Spleen (tissue), 11 donors: ENCODE data around the gene CDK7. TPM values are rescaled to one million over a fixed set of nuclear protein-coding genes. Genes with fewer than 3 reads are reported as not detected.

Experiments used
- DNase-seq: peaks from one replicate; pipeline ENCODE4 v3.0.0-alpha.2; 2020
- H3K27ac ChIP-seq, 8 donors: fragments of 200-600 bp; sonication (generic) in 7 of 8; 1 replicate in 4 of 8; 2 replicates in 4 of 8; pipeline versions ENCODE4 v1.5.0 to v1.8.0; 2016 to 2021; ENCODE audit warnings: inconsistent platforms in 4 of 8, mild to moderate bottlenecking in 4 of 8, moderate library complexity in 1 of 8
- H3K27me3 ChIP-seq, 7 donors: fragments of 200-600 bp; sonication (generic) in 6 of 7; replicated peaks in 1 of 7; 1 replicate in 4 of 7; 2 replicates in 3 of 7; pipeline versions ENCODE4 v1.5.0 to v1.8.0; 2016 to 2021; ENCODE audit warnings: inconsistent platforms in 3 of 7, mild to moderate bottlenecking in 1 of 7
- H3K36me3 ChIP-seq, 6 donors: fragments of 200-600 bp; sonication (generic) in 5 of 6; 1 replicate in 4 of 6; 2 replicates in 2 of 6; pipeline versions ENCODE4 v1.5.0 to v1.8.0; 2016 to 2021; ENCODE audit warnings: inconsistent platforms in 2 of 6
- H3K4me1 ChIP-seq, 6 donors: fragments of 200-600 bp; sonication (generic) in 5 of 6; 1 replicate in 3 of 6; 2 replicates in 3 of 6; pipeline versions ENCODE4 v1.5.0 to v1.8.0; 2016 to 2021; ENCODE audit warnings: inconsistent platforms in 3 of 6
- H3K4me3 ChIP-seq, 8 donors: fragments of 200-600 bp; sonication (generic) in 7 of 8; 1 replicate in 4 of 8; 2 replicates in 4 of 8; pipeline versions ENCODE4 v1.5.0 to v1.8.0; 2016 to 2021; ENCODE audit warnings: inconsistent platforms in 4 of 8, mild to moderate bottlenecking in 4 of 8, moderate library complexity in 2 of 8
- H3K9me3 ChIP-seq, 8 donors: fragments of 200-600 bp; sonication (generic) in 7 of 8; 1 replicate in 4 of 8; 2 replicates in 4 of 8; pipeline versions ENCODE4 v1.5.0 to v1.8.0; 2016 to 2021; ENCODE audit warnings: inconsistent platforms in 4 of 8
- POLR2A ChIP-seq, 3 donors: fragments of 450-650 bp; IDR thresholded peaks; one replicate each; pipeline ENCODE4 v1.5.1; 2017; ENCODE audit warnings: antibody characterized with exemption in 3 of 3, mild to moderate bottlenecking in 1 of 3
- POLR2AphosphoS5 ChIP-seq, 3 donors: sonication (generic); formaldehyde crosslinking; IDR thresholded peaks; one replicate each; pipeline ENCODE4 v1.5.1; 2017; ENCODE audit warnings: antibody characterized with exemption in 3 of 3
- WGBS, 5 donors: extraction: QIAGEN DNeasy Blood & Tissue Kit in 3 of 5; methylation state at CpG; one replicate each; pipeline versions ENCODE4 v1.1.5 to v1.1.7; 2013 to 2018; 5-methylcytosine and 5-hydroxymethylcytosine counted together
- intact Hi-C: fragments of 100-400 bp; cut with DNase I; formaldehyde crosslinking; loops from one replicate; pipeline ENCODE4 v1.15.0; 2023; ENCODE audit warnings: low total_unique reads
- polyA plus RNA-seq, 3 donors: library from polyadenylated mRNA; stranded (reverse); fragments of 200-250 nt; gene quantifications; one replicate each; pipeline ENCODE4 v1.2.1, GENCODE V29; 2013
- total RNA-seq, 7 donors: library from RNA; depleted of rRNA in 3 of 7; stranded (reverse); fragments of >200 nt in 3 of 7; fragmentation: NEBNext Ultra II Directional in 4 of 7; extraction: Animal tissue kit (Norgen Biotek cat#: 25700) in 4 of 7; gene quantifications; one replicate each; pipeline versions ENCODE4 v1.1.0 to v1.2.1, GENCODE V29; 2016 to 2021
- TF ChIP-seq, protein P1 (sequence below), 11 experiments: fragments of 200-600 bp in 7 of 11; fragments of 450-650 bp in 4 of 11; sonication (generic) in 4 of 11; IDR thresholded peaks in 8 of 11; conservative IDR thresholded peaks in 3 of 11; 1 replicate in 7 of 11; 2 replicates in 4 of 11; pipeline versions ENCODE4 v1.4.0 to v1.8.0; 2016 to 2021; ENCODE audit warnings: antibody characterized with exemption in 11 of 11, inconsistent platforms in 4 of 11, mild to moderate bottlenecking in 1 of 11
- donor health status: healthy with polysubstance abuse.
- donor health status: DM: no; HTN: no; CAD: no; lungs with moderate emphysema.
- donor health status: DM: no; HTN: no; CAD: no.
- donor health status: Bipolar disorder and iron deficiency.
- donor health status: healthy.
- donor health status: DM: no; HTN: no; CAD: no.
- donor health status: DM: yes; HTN: yes; CAD: no.

Gene CDK7
- total and polyA plus RNA-seq, 10 donors = 12.9 to 21.9 (median 17.9) TPM

DNA sequence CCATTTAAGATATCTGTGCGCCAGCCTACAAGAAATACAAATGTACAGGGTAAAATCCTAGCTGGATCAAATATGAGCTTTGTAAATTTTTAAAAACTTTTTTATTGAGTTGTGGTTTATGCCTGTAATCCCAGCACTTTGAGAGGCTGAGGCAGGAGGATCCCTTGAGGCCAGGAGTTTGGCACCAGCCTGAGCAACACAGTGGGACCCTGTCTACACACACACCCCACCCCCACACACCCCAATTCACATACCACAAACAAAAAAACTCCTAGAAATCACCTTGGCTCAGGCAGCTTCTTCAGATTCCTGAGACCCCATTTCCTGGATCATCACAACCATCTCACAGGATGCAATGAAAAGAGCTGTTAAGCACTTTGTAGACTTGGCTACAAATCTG is 46.4 kb downstream of the CDK7 start:
- Histone ChIP-seq H3K9me3 (no peaks in the 10 kb centered on the region), H3K27me3 (no peaks in the 10 kb centered on the region), H3K27ac (no peak overlapping the region), H3K4me3 (no peak overlapping the region), H3K36me3 (peaks cover 0 to 98% (median 63%) of the 10 kb centered on the region in 6 donors), H3K4me1 (no peaks in the 10 kb centered on the region)
- WGBS, 5 donors = 95 to 100% (median 100%) methylated on average over 1 of the region's 1 CpG
- no peak for DNase-seq
- TF ChIP-seq POLR2A (IDR thresholded peaks at IDR 0.05) = no peak
- TF ChIP-seq, protein P1, sequence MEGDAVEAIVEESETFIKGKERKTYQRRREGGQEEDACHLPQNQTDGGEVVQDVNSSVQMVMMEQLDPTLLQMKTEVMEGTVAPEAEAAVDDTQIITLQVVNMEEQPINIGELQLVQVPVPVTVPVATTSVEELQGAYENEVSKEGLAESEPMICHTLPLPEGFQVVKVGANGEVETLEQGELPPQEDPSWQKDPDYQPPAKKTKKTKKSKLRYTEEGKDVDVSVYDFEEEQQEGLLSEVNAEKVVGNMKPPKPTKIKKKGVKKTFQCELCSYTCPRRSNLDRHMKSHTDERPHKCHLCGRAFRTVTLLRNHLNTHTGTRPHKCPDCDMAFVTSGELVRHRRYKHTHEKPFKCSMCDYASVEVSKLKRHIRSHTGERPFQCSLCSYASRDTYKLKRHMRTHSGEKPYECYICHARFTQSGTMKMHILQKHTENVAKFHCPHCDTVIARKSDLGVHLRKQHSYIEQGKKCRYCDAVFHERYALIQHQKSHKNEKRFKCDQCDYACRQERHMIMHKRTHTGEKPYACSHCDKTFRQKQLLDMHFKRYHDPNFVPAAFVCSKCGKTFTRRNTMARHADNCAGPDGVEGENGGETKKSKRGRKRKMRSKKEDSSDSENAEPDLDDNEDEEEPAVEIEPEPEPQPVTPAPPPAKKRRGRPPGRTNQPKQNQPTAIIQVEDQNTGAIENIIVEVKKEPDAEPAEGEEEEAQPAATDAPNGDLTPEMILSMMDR (IDR thresholded peaks at IDR 0.05 in 8 of 11, conservative IDR thresholded peaks at IDR 0.05 in 3 of 11) = no peak
- TF ChIP-seq POLR2AphosphoS5 (IDR thresholded peaks at IDR 0.05) = no peak
- intact Hi-C loops = no loop called here

DNA sequence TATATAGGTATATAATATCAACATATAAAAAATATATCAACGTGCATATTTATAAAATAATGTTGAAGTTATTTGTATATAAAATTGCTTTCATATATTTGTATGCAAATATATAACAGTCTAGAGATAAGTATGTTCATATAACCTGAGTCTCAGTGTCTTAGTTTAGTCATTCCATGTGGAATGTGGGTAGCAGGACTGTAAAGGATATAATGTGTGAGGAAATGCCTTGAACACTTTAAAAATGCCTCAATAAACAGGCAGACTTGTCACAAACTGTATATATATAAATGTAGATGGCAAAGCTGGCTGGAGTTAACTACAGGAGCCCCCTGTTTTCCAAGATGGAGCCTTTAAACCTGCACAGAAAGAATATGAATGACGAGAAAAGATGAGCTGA is 49.5 kb downstream of the CDK7 start:
- Histone ChIP-seq H3K36me3 (peaks cover 0 to 94% (median 36%) of the 10 kb centered on the region in 6 donors), H3K4me3 (no peak overlapping the region), H3K27ac (no peak overlapping the region), H3K4me1 (no peaks in the 10 kb centered on the region), H3K9me3 (no peaks in the 10 kb centered on the region), H3K27me3 (no peaks in the 10 kb centered on the region)
- intact Hi-C loops = no loop called here
- 93 to 98% (median 95%) methylated on average over 2 of the region's 2 CpGs for WGBS, 5 donors
- DNase-seq = no peak
- TF ChIP-seq, protein P1 (IDR thresholded peaks at IDR 0.05 in 8 of 11, conservative IDR thresholded peaks at IDR 0.05 in 3 of 11) = no peak
- no peak for TF ChIP-seq POLR2AphosphoS5 (IDR thresholded peaks at IDR 0.05)
- no peak for TF ChIP-seq POLR2A (IDR thresholded peaks at IDR 0.05)

DNA sequence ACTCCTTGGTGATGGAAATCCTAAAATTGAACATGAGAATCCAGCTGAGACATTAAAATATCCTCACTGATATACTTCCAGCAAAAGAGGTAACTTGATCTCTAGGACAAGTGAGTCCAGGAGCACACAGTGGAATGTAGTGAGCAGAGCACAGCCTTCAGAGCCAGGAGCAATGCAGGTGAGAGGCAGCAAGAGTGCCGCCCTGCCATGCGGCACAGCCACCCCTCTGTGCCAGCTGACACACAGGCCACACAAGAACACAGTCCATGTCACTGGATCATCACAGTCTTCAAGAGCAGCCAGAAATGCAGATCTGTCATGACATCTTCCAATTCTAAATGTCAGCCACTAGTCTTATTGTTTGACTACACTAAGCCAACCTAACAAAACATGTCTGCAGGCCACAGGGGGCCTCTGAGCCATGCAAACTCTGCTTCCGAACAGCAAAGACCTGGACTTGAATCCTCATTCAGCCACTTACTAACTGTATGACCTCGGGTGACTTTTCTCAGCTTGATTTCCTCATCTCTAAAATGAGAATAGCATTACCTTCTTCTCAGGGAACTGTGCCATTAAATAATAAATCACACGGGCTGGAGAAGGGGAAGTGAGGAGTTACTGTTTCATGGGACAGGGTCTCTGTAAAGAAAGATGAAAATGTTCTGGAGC is 50.9 kb downstream of the CDK7 start:
- Histone ChIP-seq H3K4me1 (no peaks in the 10 kb centered on the region), H3K4me3 (no peak overlapping the region), H3K27ac (no peak overlapping the region), H3K27me3 (no peaks in the 10 kb centered on the region), H3K36me3 (peaks cover 0 to 87% (median 23%) of the 10 kb centered on the region in 6 donors), H3K9me3 (no peaks in the 10 kb centered on the region)
- no peak for TF ChIP-seq POLR2AphosphoS5 (IDR thresholded peaks at IDR 0.05)
- no peak for TF ChIP-seq POLR2A (IDR thresholded peaks at IDR 0.05)
- TF ChIP-seq, protein P1 (IDR thresholded peaks at IDR 0.05 in 8 of 11, conservative IDR thresholded peaks at IDR 0.05 in 3 of 11) = no peak
- WGBS, 5 donors = 64 to 71% (median 67%) methylated on average over 5 of the region's 5 CpGs
- DNase-seq = no peak
- intact Hi-C loops = no loop called here

DNA sequence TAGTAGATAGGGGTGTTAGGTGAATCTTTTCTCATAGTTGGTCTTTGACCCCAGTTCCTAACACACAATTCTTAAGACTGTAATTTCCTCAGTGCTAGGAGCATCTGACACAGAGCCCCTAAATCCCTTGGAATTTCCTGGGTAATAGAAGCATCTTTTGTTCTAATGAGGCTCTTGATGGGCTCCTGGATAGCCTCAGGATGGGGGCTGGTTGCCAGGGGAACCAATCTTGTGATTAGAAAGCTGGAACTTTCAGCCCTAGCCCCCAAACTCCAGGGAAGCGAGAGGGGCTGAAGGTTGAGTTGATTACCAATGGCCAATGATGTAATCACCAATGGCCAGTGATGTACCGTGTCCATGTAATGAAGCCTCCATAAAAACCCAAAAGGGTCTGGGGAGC is 53.4 kb downstream of the CDK7 start:
- WGBS, 5 donors = 65 to 78% (median 73%) methylated on average over 2 of the region's 2 CpGs
- DNase-seq = no peak

More for the DNA sequence above, 53.4 kb downstream of the CDK7 start:
- Histone ChIP-seq H3K27ac (no peak overlapping the region), H3K4me3 (no peak overlapping the region), H3K9me3 (no peaks in the 10 kb centered on the region), H3K27me3 (no peaks in the 10 kb centered on the region), H3K4me1 (no peaks in the 10 kb centered on the region), H3K36me3 (peaks cover 0 to 83% (median 9%) of the 10 kb centered on the region in 6 donors)
- TF ChIP-seq POLR2AphosphoS5 (IDR thresholded peaks at IDR 0.05) (no peak), POLR2A (IDR thresholded peaks at IDR 0.05) (no peak)
- TF ChIP-seq, protein P1 (IDR thresholded peaks at IDR 0.05 in 8 of 11, conservative IDR thresholded peaks at IDR 0.05 in 3 of 11) = no peak
- intact Hi-C loops = no loop called here
